Measurements from ENCODE around the gene SLC25A21.

GRCh38 chr14:36659822-36660735 lies 512.3 kb downstream of the SLC25A21 start:
- TF ChIP-seq POLR2AphosphoS5 (IDR thresholded peaks at IDR 0.05; ENCODE audit: low read depth, low read length) (no peak), REST (IDR thresholded peaks at IDR 0.05; ENCODE audit: insufficient read depth in 1 of 2, low read depth in 2 of 2, low read length in 2 of 2) (no peak), TAF1 (IDR thresholded peaks at IDR 0.05; ENCODE audit: borderline replicate concordance, insufficient read depth, low read length) (no peak), SIN3A (IDR thresholded peaks at IDR 0.05; ENCODE audit: borderline replicate concordance, insufficient read depth, low read length) (no peak), FOXP2 (optimal IDR thresholded peaks at IDR 0.05; ENCODE audit: borderline replicate concordance, extremely low read depth, extremely low read length, insufficient read depth) (no peak)
